NCI-H2029 treated with DMSO at 0.1 percent for 48 hours (cell line): ENCODE data around the gene CLEC17A.
"Not testable (repeated sequence)": the region's sequence is repeated elsewhere in the genome, so short reads cannot be mapped to it uniquely, and the experiment has no call there.

Experiments used
- DNase-seq: peaks from one replicate; lab custom pipeline; 2025; lab: John Stamatoyannopoulos, UW

CLEC17A gene

DNA sequence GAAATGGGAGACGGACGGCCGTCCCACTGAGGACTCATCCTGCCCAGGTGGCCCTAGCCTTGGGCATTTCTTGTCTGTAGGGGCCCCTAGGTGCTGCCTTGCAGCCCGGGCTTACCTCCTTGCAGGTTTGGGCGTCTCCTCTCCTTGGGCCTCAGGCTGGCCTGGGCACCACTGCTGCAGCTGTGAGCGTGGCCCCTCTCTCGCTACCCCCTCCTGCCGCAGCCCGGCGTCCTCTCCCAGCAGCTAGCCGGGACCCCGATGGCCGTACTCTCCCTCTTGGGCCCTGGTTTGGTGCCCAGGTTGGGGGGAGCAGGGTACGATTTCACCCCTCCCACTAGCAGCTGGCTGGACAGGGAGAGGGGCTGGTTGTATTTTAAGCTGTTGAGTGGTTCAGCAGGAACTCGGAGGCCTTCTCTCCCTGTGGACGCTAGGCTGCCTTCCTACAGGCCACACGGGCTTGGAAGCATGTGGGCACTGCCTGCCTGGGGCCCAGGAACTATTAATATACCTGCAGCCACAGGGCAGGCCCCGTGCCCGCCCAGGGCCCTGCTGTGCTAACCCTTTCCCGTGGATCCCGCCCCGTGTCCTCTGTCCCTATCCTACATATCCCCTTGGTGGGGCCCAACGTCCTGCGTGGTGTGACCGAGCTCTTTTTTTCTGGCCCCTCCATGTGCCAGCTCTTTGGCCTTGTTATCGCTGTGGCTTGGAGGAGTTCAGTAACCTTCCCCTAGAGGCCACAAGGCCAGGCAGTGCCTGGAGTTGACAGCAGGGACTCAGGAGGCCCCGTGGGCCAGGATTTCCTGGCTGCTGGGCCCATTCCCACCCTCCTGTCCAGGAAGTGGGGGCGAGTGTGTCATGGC is 22.7 kb upstream of the CLEC17A start:
- no peak for DNase-seq

DNA sequence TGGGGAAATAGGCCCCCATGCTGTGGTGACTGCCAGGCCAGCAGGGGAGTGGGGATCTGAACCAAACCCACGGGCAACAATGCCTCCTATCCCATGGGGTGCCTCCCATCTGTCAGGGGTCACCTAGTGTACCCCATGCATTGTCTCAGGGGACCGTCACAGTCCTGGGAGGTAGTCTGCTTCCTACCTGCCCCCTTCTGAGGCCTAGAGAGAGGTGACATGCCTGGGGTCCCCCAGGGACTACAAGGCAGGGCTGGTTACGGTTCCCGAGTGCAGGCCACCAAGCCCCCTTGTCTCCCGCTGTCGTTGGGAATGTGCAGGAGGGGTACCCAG is 22.1 kb upstream of the CLEC17A start:
- DNase-seq, result no peak

- no peak for DNase-seq
Observed at GRCh38 chr19:14561249-14561648, 21.6 kb upstream of the CLEC17A start.

- no peak for DNase-seq
Observed at GRCh38 chr19:14561847-14562351, 21.0 kb upstream of the CLEC17A start.

DNA sequence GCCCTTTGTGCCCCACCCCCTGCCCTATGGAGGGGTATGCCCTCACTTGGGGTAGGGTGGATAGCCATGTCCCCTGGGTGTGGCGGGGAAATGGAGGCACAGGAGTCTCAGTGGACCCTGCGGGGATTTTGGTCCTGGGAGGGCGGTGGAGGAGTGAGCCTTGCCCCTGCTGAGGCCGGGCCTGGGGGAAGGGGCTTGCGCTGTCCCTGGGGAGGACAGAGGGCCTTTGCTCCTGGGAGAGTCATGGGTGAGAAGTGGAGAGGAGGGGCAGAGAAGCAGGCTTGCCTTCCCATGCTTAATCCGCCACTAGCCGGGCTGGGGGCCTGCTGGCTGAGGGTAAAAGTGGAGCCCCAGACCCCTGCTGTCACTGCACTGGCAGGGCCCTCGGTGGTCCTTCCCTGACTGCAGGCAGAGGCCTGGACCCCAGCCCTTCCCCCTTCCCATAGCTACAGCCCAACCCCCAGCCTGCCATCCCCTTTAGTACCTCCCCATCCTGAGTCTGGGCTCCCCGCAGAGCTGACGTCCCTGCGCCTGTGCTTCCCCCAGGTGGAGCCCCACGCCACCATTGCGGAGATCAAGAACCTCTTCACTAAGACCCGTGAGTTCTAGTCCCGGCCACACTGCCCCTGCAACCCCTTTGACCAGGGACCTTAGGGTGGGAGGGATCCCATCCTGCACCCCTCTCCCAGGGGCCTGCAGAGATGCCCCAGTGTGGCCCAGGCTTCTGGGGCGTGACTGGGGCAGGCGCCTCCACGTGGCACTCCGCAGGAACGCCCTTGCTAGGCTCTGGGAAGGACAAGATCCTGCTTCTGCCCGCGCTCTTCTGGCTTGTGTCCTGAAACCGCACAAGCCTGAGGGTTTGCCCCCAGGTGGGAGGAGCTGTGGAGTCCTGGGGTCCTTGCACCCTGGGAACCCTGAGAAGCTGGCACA is 20.0 kb upstream of the CLEC17A start:
- DNase-seq, result no peak

GRCh38 chr19:14563590-14563926 is 19.3 kb upstream of the CLEC17A start:
- no peak for DNase-seq

DNA sequence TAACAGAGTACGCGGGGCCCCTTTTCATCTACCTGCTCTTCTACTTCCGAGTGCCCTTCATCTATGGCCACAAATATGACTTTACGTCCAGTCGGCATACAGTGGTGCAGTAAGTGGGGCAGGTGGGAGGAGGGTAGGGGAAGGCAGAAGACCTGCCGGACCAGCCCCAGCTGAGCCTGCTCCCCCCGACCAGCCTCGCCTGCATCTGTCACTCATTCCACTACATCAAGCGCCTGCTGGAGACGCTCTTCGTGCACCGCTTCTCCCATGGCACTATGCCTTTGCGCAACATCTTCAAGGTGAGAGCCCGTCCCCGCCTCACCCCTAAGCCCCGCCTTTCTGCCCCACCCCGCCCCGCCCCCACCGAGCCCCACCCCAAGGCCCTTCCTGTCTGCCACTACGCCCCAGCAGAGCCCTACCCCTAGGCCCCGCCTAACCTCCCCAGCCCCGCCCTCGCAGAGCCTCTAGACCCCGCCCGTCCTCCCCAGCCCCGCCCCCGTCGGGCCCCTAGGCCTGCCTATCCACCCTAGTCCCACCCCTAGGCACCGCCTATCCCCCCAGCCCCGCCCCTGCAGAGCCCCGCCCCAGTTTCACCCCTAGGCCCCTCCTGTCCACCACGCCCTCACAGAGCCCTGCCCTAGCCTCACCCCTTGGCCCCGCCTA is 18.8 kb upstream of the CLEC17A start:
- DNase-seq, result no peak

- DNase-seq, result not testable (repeated sequence)
Observed at GRCh38 chr19:14564652-14565297, 18.1 kb upstream of the CLEC17A start.

DNA sequence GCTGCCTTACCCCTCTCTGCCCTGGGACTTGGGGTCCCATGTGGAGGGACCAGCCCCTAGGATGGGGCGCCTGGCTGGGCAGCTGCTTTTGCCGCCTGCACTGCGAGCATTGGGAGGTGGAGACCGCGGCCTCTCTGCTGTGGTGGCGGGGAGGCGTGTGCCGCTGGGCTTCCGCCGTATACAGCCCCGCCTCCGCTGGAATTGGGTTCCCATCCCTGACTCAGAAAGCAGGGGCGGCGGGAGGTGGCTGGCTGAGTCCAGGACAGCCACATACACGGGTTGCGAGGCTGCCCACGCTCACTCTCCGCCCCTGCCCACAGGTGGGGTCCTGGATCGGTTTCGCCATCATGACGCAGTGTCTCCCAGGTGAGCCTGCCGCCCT is 17.6 kb upstream of the CLEC17A start:
- no peak for DNase-seq

DNA sequence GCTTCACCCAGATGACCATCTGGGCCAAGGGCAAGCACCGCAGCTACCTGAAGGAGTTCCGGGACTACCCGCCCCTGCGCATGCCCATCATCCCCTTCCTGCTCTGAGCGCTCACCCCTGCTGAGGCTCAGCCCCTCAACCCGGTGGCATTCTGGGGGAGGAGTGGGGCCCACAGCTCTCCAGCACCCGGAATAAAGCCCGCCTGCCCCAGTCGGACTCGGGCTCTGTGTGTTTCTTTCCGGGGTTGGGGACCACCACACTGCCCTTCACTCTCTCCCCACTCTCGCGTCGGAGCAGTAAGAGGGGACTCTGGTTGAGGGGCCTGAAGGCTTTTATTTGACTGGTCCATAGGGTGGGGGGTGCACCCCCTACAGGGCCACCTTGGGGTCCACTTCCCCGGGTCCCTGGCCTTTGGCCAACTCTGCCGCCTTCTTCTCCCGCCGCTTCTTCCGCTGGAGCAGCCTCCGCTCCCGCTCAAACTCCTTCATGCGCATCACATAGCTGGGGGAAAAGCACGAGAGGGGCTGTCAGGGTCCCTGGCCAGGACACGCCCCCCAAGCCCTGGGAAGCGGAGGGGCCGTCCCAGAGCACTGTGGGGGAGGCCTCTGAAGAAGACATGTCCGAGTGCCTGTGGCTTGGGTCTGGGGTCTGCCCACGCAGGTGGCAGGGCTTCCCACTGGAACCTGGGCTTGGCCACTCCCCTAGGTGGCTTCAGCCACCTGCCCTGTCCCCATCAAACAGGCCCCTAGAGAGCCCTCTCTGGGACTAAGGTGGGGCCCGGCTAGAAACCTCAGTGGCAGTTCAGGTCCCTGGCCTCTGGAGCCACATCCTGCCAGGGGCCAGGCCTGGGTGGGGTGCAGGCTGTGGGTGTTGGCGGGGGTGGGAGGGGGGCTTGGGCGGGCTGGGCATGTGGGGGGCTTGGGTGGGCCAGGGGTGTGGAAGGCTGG is 16.8 kb upstream of the CLEC17A start:
- no peak for DNase-seq

- DNase-seq, result no peak
Observed at GRCh38 chr19:14566712-14567077, 16.2 kb upstream of the CLEC17A start.

GRCh38 chr19:14567079-14567478 is 15.8 kb upstream of the CLEC17A start:
- DNase-seq, result no peak

GRCh38 chr19:14570864-14571527 is 11.9 kb upstream of the CLEC17A start:
- DNase-seq, result no peak

- DNase-seq, result peak; percentile 89
Observed at GRCh38 chr19:14571695-14572490, 11.0 kb upstream of the CLEC17A start, which contains the start of gene NDUFB7. Gene NDUFB7 (minus strand): TSS chr19:14572066. CDS start chr19:14572000, 66 bp downstream.

GRCh38 chr19:14575428-14575980 is 7.4 kb upstream of the CLEC17A start:
- no peak for DNase-seq

DNA sequence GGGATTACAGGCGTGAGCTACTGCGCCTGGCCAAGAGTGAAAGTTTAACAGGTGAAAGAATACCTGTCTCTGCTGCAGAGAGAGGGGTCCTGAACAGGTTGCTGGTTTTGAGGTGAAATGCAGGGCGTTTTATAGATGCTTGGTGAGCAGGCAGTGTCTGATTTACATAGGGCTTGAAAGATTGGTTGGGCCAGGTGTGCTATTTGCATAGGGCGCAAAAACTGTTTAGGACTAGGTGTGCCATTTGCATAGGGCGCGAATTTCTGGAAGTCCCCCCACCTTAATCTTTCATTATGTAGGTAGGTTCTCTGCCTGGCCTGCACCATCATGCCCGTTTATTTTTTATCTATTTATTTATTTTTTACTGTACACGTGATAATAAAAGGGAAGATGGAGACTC is 6.5 kb upstream of the CLEC17A start:
- no peak for DNase-seq

- DNase-seq, result no peak
Observed at GRCh38 chr19:14577264-14577663, 5.6 kb upstream of the CLEC17A start.

GRCh38 chr19:14577885-14578427 is 4.9 kb upstream of the CLEC17A start:
- DNase-seq, result no peak
